HG02973 (cell line): ENCODE data around the gene POLR1G.

Experiments used
- ATAC-seq: cut with Tn5 transposase; IDR thresholded peaks from one replicate; pipeline ENCODE4 v1.9.1; 2021; ENCODE audit warnings: moderate library complexity; ENCODE audit not compliant: unreplicated experiment

POLR1G gene

GRCh38 chr19:45443462-45444317 is 37.2 kb downstream of the POLR1G start:
- no peak for ATAC-seq

GRCh38 chr19:45444318-45445041 is 38.0 kb downstream of the POLR1G start:
- peak; percentile 44 for ATAC-seq

GRCh38 chr19:45445139-45445538 is 38.7 kb downstream of the POLR1G start:
- no peak for ATAC-seq

GRCh38 chr19:45446295-45446694 is 39.9 kb downstream of the POLR1G start:
- ATAC-seq: no peak

GRCh38 chr19:45446944-45447343 is 40.5 kb downstream of the POLR1G start:
- no peak for ATAC-seq

- ATAC-seq: no peak
Observed at GRCh38 chr19:45448425-45448756, 41.9 kb downstream of the POLR1G start.

GRCh38 chr19:45448887-45449299 is 42.4 kb downstream of the POLR1G start:
- ATAC-seq: no peak

GRCh38 chr19:45450012-45450333 is 43.5 kb downstream of the POLR1G start:
- ATAC-seq: no peak

GRCh38 chr19:45451131-45451849 is 44.8 kb downstream of the POLR1G start:
- peak; percentile 11 for ATAC-seq

GRCh38 chr19:45451850-45452387 is 45.5 kb downstream of the POLR1G start:
- ATAC-seq: no peak

GRCh38 chr19:45455707-45456499 is 49.5 kb downstream of the POLR1G start:
- peak; percentile 37 for ATAC-seq

- ATAC-seq: no peak
Observed at GRCh38 chr19:45456500-45456815, 50.0 kb downstream of the POLR1G start.

GRCh38 chr19:45457776-45458175 is 51.3 kb downstream of the POLR1G start:
- ATAC-seq: no peak
